NCI-H345 (cell line): Measurements from ENCODE around the gene OR6V1.
"Not testable (repeated sequence)": the region's sequence is repeated elsewhere in the genome, so short reads cannot be mapped to it uniquely, and the experiment has no call there.

Experiments used
- DNase-seq: peaks from one replicate; lab custom pipeline; 2025; lab: John Stamatoyannopoulos, UW

The OR6V1 gene

DNA sequence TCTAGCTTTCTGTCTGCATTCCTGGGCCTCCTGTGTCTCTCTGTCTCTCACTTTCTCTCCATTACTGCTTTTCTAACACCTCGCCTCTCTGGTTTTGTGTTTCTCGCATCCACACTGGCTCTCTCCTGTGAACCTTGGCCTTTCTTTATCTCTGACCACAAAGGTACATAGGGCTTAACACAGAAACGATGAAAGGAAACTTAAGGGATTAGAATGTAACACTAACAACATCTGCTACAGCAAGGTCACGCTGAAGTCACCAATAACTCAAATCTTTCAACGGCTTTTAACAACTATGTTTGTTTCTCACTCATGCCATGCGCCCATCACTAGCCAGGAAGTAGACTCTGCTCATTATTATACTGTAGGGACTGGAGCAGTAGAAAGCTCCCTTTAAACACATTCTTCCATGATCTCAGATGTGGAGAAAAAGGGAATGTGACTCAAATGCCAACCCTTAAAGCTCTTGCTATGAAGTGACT lies 9.3 kb upstream of the OR6V1 start:
- DNase-seq = no peak

GRCh38 chr7:143043391-143043790 lies 8.8 kb upstream of the OR6V1 start:
- no peak for DNase-seq

DNA sequence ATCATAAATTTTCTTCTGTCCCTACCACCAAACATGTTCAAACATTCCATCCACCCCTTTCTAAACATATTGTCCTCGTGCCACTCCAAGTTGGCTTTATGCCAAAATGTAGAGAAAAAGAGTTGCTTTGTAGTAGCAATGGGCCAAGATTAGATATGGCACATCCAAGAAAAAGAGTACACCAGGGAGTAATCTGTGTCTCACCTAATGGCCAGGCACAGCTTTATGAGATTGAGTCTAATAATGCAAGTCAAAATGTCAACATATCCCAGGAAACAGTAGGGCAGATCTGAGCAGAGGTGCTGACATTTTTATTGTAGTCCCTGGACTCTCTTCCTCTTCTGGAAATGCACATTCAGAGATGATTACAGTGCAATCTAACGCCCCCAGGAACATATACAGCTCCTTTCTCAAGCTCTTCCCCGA lies 5.7 kb upstream of the OR6V1 start:
- DNase-seq = peak; percentile 56

GRCh38 chr7:143047326-143047725 lies 4.8 kb upstream of the OR6V1 start:
- DNase-seq = no peak

DNA sequence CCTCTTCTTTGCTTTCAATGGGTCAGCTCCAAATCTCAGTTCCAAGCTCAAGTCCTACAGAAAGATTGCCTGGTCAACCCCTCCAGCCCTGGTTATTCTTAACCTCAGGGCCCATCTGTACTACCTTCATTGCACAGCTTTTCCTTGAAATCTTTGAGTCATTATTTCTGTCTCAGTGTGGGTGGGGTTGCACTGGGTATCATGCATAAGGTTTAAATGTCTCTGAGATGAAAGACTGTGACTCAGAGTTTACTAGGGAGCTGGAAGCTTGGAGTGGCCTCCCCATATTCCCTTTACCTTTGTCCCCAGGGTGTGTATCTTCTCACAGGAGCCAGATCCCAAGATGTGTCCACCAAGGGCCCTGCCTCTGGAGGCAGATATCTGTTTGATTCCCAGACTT lies 3.3 kb upstream of the OR6V1 start:
- DNase-seq = no peak

DNA sequence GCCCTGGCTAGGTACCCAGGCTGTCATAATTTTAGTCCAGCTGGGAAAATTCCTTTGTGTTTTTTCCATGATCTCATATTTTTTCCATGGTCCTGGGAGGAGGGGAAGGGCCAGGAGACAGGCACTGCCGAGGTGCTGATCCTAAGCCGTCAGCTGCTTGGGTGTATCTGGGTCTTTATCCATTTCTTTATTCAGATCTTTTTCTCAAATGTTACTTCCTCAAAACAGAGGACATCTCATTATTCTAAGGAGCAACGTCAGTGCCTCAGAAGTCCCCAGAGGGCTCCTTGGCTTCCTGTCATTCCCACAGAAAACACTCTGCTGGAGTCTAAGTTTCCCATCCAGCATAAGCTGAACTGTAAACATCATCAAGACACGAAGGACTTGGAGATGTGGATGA lies 2.8 kb upstream of the OR6V1 start:
- no peak for DNase-seq

GRCh38 chr7:143050931-143051330 lies 1.2 kb upstream of the OR6V1 start:
- DNase-seq = peak; percentile 33

DNA sequence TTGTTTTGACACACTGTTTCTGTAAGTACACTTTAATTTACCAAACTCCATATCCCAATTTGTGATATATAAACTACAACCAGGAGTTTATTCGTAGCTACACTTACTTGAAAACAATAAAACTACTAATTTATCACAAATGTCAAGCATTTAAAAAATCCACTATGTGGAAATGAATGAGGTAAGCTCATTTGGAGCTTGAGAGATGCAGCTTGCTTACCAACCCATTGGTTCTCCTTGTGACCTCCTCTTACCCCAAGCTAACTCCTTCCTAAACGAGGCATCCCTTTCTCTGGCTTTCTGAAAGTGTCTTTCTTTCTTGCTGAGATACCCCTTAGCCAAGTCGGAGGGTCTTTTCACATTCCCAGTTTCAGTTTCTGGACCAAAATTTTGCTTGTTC lies 2.5 kb downstream of the OR6V1 start:
- DNase-seq = no peak

- no peak for DNase-seq
Observed at GRCh38 chr7:143055754-143056153, 3.6 kb downstream of the OR6V1 start.

DNA sequence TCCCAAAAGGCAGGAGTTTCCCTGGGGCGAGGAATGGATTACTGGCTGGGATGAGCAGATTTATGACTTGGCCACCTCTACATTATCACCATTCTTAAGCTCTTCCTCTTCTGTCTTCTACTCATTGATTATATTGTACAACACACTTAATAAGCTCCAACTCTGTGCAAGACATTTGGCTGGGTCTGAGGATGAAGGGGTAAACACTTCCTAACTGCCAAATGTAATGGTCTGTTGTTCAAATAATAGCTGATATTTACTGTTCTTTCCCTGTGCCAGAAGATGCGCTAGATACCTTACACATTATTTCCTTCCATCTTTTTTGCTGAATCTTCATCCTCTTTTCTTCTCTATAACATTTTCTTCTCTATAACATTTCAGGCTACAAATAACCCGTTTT lies 11.6 kb downstream of the OR6V1 start:
- DNase-seq = no peak

DNA sequence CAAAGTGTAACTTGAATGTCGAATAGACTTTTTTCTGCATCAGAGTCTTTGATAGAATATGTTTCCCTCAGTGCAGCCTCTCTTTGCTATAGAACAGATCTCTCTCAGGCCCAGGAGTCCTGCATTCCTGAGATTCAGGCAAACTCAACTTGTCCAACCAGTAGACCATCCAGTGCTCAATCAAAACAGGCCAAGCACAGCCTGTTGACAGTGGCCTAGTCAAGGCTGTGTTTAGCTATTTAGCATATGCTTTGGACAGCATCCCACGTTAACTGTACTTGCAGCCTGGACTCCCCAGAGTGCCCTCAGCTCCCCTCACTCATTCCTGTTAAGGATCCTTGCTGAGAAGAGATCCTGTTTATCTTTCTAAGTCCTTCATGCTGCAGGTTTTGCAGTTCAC lies 16.3 kb downstream of the OR6V1 start:
- DNase-seq = no peak

DNA sequence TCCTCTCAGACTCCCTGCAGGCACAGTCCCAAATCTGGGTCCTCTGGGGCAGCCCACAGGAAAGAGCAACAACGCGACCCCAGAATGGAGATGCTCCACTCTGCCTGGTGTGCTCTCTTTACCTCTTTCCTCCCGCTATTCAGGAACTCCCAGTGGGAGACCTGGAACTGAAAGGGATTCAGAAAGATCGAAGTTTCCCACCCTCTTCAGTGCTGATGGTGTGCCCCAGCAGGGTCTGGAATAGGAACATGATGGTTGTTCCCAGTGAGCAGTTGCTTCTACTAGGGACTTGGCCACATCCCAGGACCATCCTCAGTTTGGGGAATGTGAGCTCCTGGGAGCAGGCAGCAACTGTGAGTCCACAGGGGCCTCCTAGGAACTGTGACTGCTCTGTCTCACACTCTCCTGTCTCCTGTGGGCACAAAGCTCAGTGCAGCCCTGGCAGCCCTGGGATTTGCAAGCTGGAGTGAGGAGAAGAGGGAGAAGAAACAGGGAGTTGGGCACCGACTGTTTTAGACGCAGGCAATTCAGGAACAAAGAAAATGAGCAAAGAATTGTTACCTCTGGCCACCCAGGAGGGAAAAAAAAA lies 17.9 kb downstream of the OR6V1 start:
- DNase-seq = no peak

DNA sequence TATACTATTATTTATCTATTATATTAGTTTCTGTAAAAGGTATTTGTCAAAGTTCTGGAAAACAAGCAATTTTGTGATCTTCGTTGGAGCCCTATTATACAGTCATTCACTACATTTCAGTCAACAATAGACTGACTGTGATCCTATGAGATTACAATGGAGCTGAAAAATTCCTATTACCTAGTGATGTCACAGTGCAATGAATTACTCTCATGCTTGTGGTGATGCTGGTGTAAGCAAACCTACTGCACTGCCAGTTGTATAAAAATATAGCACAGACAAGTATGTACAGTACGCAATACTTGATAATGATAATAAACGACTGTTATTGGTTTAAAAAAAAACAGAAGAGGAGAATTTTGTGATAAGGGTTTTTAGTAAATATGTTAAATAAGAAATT lies 21.4 kb downstream of the OR6V1 start:
- no peak for DNase-seq

- no peak for DNase-seq
Observed at GRCh38 chr7:143074141-143074540, 22.0 kb downstream of the OR6V1 start.

DNA sequence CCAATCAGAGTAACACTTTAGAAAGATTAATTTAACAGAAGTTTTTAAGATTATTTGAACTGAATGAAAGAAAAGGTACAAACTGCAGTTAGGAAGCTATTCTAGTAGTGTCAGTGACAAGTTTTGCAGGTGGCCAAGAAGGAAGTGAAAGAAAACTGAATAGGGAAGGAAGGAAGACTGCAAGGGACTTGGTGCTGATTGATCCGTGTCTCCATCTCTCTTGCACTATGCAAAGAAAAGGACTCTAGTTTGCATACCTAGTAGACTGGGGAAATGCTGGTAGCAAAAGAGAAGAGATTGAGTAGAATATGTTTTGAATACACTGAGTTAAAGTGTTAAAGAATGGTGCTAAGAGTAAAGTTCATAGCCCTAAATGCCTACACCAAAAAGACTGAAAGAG lies 33.0 kb downstream of the OR6V1 start:
- DNase-seq = no peak

- not testable (repeated sequence) for DNase-seq
Observed at GRCh38 chr7:143085610-143086009, 33.5 kb downstream of the OR6V1 start.

DNA sequence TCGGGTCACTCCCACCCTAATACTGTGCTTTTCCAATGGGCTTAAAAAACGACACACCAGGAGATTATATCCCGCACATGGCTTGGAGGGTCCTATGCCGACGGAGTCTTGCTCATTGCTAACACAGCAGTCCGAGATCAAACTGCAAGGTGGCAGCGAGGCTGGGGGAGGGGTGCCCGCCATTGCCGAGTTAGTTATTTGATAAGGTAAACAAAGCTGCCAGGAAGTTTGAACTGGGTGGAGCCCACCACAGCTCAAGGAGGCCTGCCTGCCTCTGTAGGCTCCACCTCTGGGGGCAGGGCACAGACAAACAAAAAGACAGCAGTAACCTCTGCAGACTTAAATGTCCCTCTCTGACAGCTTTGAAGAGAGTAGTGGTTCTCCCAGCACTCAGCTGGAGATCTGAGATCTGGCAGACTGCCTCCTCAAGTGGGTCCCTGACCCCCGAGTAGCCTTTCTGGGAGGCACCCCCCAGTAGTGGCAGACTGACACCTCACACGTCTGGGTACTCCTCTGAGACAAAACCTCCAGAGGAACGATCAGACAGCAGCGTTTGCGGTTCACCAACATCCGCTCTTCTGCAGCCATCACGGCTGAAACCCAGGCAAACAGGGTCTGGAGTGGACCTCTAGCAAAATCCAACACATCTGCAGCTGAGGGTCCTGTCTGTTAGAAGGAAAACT lies 36.5 kb downstream of the OR6V1 start:
- not testable (repeated sequence) for DNase-seq

DNA sequence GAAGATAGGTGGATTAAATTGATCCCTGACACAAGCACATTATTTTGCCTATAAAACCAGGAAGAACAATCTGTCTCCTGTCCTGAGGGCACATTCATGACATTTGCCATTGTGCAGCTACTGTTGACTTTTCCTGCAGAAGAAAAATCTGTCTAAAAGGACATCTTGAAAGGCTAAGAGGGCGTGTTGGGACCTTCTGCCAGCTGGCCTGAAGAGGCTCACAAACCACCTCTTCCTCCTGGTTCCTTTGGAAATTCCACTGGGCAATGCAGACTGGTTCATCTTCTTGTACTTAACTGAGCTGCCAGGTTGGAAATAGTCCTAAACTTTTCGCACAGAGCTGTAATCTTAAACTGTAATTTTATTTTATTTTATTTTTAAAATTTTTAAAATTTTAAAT lies 44.0 kb downstream of the OR6V1 start:
- DNase-seq = no peak

- DNase-seq = not testable (repeated sequence)
Observed at GRCh38 chr7:143099579-143099978, 47.4 kb downstream of the OR6V1 start.
